T-helper 2 cell treated with Interferon-gamma antibody and Interleukin-4, amounts not matched to agents 5 μg/mL and 100 μg/mL, for 36 hours (primary cell): ENCODE measurements around the gene DIDO1.
A peak's percentile ranks its signal among the peaks of the same experiment; 100 is the strongest.

ENCODE experiments used
- DNase-seq: peaks from one replicate; pipeline ENCODE4 v3.0.0; 2021; ENCODE audit warnings: low spot score
- H3K27ac Mint-ChIP-seq: one replicate; pipeline ENCODE4 v1.8.0; 2021; ENCODE audit warnings: mild to moderate bottlenecking, mixed read lengths
- H3K27me3 Mint-ChIP-seq: one replicate; pipeline ENCODE4 v1.8.0; 2021; ENCODE audit warnings: low read depth, mixed read lengths
- H3K36me3 Mint-ChIP-seq: one replicate; pipeline ENCODE4 v1.8.0; 2021; ENCODE audit warnings: low read depth, mixed read lengths
- H3K4me1 Mint-ChIP-seq: one replicate; pipeline ENCODE4 v1.8.0; 2021; ENCODE audit warnings: low read depth, mixed read lengths
- H3K4me3 Mint-ChIP-seq: one replicate; pipeline ENCODE4 v1.8.0; 2022; ENCODE audit warnings: mild to moderate bottlenecking, moderate library complexity, mixed read lengths
- H3K9me3 Mint-ChIP-seq: one replicate; pipeline ENCODE4 v1.8.0; 2021; ENCODE audit warnings: mixed read lengths

Gene DIDO1

DNA sequence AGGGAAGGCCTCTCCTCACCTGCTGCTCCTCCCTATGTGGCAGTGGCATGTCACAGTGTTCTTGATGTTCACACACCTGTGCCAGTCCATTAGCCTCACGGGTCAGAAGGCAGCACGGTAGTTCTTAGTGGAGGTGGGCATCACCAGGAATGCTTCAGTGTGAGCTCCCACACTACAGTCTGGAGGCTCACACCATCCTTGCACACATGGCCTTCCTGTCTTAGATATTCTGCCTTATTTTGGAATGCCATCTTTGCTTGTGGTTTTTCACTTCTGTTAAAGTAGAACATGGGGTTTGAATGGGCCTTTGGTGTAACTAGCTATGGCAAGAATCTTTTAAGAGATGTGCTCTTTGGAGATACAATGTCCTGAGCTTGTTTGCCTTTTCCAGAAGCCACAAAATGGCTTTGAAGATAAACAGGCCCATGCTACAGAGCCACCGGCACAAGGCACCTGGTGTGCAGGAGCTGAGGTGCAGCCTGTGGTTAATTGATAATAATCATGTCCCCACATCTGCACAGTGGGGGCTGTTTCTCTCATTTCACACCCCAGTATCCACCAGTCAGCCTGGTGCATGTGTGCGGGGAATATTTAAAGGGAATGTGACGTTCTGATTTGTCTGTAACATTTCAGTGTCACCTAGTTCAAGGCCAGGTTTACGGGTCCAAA lies 23.0 kb upstream of the DIDO1 start:
- Mint-ChIP-seq H3K4me1 (peaks cover 8% of the 10 kb centered on the region), H3K27me3 (no peaks in the 10 kb centered on the region), H3K4me3 (no peak overlapping the region), H3K27ac (no peak overlapping the region), H3K36me3 (peaks cover 57% of the 10 kb centered on the region), H3K9me3 (no peaks in the 10 kb centered on the region)
- DNase-seq, result no peak

DNA sequence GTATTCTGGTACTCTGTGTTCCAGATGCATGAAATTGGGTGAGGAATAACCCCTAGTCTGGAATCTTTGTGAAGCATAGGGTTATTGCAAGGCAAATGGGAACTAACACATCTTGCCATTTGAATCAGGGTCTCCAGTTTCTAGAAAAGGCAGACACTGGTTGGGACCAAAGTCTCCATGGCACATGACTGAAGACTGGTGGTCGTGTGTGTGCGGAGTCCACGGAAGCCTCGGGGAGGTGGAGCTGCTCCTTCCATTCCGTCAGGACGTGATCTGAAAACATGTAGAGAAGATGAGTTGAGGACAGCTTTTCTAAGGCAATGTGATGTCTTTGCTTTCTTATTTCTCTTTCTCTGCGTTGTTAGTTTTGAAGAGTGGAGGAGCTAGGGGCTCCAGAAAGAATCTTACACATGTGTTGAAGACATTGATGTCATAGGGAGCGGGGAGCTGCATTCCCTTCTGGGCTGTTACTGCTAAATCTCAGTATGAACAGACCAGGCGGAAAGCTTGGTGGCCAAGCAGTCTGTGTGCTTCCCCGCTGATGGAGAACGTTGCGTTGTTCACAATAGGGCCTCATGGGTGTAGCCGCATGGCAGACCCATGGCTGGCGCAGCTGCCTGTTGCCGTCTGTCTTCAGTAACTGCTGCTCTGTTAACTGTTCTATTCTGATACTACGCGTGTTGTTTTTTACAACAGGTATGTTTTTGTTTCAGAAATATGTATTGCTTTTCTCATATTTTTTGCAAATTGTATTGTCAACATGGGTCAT lies 21.4 kb upstream of the DIDO1 start:
- Mint-ChIP-seq H3K4me3 (no peak overlapping the region), H3K9me3 (no peaks in the 10 kb centered on the region), H3K27me3 (no peaks in the 10 kb centered on the region), H3K27ac (no peak overlapping the region), H3K4me1 (peaks cover 3% of the 10 kb centered on the region), H3K36me3 (peaks cover 68% of the 10 kb centered on the region)
- DNase-seq, result no peak

DNA sequence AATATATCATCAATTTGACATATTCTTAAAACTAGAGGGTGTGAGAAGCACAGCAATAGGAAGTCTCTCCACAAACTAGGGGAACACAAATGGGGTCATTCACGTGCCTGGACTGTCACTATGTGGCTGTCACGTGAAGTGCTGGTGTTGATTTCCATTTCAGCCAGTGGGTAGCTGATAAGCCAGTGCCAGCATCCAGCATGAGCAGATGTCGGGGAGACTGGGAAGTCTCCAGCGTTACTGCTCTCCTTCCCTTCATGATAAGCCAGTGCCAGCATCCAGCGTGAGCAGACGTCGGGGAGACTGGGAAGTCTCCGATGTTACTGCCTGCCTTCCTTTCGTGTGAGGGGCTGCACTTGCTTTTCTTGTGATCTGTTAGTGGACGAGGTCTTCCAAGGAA lies 20.6 kb upstream of the DIDO1 start:
- Mint-ChIP-seq H3K27ac (no peak overlapping the region), H3K9me3 (no peaks in the 10 kb centered on the region), H3K4me3 (no peak overlapping the region), H3K4me1 (no peaks in the 10 kb centered on the region), H3K36me3 (peaks cover 69% of the 10 kb centered on the region), H3K27me3 (no peaks in the 10 kb centered on the region)
- no peak for DNase-seq

DNA sequence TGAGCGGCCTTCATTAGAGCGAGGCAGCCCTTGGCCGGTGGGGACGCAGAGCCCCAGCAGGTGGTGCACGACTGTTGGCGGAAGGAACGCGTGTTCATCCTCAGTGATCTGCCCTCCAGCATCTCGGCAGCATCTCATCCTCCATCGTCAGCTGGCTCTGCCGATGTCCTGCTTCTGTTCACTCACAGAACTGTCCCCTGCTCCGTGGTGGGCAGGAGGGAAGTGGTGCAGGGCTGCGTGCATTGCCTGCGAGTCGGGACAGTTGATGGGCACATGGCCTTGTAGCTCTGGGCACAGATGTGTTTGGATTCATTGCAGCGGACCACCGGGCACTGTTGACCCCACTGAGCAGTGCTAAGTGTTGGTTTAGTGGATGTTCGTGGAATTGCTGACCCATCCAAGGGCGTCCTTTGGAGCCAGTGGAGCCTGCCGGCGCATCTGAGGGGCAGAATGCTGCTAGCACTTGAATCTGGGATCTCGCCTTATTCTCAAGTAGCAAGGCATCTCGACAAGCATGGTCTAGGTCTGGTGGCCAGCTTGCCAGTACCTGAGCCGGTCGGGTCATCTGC lies 19.6 kb upstream of the DIDO1 start:
- Mint-ChIP-seq H3K27me3 (no peaks in the 10 kb centered on the region), H3K9me3 (no peaks in the 10 kb centered on the region), H3K36me3 (peaks cover 74% of the 10 kb centered on the region), H3K4me1 (peaks cover 5% of the 10 kb centered on the region), H3K27ac (no peak overlapping the region), H3K4me3 (no peak overlapping the region)
- DNase-seq, result no peak

DNA sequence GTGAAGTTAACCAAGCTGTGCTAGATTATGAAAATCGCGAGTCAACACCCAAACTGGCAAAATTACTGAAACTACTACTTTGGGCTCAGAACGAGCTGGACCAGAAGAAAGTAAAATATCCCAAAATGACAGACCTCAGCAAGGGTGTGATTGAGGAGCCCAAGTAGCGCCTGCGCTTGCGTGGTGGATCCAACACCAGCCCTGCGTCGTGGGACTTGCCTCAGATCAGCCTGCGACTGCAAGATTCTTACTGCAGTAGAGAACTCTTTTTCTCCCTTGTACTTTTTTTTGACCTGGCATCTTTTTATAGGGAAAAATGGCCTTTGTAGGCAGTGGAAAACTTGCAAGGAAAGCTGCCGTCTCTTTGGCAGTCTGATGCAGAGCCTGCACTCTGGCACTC lies 18.4 kb upstream of the DIDO1 start:
- DNase-seq, result no peak
- Mint-ChIP-seq H3K36me3 (peaks cover 63% of the 10 kb centered on the region), H3K27me3 (no peaks in the 10 kb centered on the region), H3K4me3 (no peak overlapping the region), H3K4me1 (peaks cover 8% of the 10 kb centered on the region), H3K27ac (no peak overlapping the region), H3K9me3 (no peaks in the 10 kb centered on the region)

DNA sequence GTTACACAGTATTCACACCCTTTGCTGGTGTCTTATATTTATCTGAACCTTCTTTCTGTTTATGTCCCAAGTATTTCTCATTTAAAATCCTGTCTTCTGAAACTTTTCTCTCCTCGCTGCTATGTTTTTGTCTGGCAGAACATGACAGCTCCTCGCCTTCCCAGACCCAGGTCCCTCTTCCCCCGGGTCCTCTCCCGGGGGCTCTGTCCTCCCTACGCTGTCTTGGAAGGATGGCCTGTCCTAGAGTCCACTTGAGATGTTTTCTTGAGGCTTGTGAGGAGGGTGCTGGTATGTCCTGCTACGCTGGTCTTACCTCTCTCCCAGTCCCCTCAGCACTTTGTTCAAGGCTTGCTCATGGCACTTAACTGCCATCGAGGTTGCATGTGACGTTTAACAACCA lies 17.9 kb upstream of the DIDO1 start:
- Mint-ChIP-seq H3K27ac (no peak overlapping the region), H3K4me3 (no peak overlapping the region), H3K4me1 (peaks cover 12% of the 10 kb centered on the region), H3K36me3 (peaks cover 62% of the 10 kb centered on the region), H3K9me3 (no peaks in the 10 kb centered on the region), H3K27me3 (no peaks in the 10 kb centered on the region)
- no peak for DNase-seq

DNA sequence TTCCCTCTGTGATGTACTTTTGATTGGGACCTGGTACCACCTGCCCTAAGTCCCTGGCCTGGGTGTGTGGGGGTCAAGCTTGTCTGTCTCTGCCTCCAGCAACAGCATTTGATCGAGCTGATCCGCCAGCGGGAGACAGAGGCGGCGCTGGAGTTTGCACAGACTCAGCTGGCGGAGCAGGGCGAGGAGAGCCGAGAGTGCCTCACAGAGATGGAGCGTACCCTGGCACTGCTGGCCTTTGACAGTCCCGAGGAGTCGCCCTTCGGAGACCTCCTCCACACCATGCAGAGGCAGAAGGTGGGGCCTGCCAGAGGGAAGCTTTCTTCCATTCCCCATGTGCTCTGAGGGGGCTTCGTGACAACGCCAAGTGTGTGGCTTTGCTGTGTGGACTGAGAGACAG lies 17.1 kb upstream of the DIDO1 start:
- H3K27ac Mint-ChIP-seq, result no peak overlapping the region
- no peak for DNase-seq
- H3K36me3 Mint-ChIP-seq, result peaks cover 56% of the 10 kb centered on the region
- no peaks in the 10 kb centered on the region for H3K27me3 Mint-ChIP-seq
- H3K4me1 Mint-ChIP-seq, result peaks cover 12% of the 10 kb centered on the region
- no peaks in the 10 kb centered on the region for H3K9me3 Mint-ChIP-seq
- no peak overlapping the region for H3K4me3 Mint-ChIP-seq

DNA sequence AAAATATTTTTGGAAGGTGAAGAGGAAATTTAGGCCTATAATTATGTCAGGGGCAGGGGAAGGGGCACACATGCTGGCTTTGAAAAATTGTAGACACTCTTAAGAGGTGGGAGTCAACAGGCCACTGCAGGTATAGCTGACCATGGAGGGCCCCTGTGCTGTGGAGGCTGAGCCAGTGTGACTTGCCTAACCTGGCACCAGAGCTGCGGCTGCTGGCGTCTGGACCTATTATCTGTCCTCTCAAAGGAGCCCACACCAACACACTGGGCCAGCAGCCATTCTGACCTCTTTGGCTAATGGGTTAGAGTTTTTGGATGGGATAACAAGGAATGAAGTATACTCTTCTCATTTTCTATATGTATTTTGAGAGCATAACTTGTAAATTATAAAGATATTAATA lies 16.2 kb upstream of the DIDO1 start:
- no peak for DNase-seq
- no peaks in the 10 kb centered on the region for H3K27me3 Mint-ChIP-seq
- peaks cover 12% of the 10 kb centered on the region for H3K4me1 Mint-ChIP-seq
- no peak overlapping the region for H3K27ac Mint-ChIP-seq
- peaks cover 48% of the 10 kb centered on the region for H3K36me3 Mint-ChIP-seq
- H3K4me3 Mint-ChIP-seq, result no peak overlapping the region
- no peaks in the 10 kb centered on the region for H3K9me3 Mint-ChIP-seq

DNA sequence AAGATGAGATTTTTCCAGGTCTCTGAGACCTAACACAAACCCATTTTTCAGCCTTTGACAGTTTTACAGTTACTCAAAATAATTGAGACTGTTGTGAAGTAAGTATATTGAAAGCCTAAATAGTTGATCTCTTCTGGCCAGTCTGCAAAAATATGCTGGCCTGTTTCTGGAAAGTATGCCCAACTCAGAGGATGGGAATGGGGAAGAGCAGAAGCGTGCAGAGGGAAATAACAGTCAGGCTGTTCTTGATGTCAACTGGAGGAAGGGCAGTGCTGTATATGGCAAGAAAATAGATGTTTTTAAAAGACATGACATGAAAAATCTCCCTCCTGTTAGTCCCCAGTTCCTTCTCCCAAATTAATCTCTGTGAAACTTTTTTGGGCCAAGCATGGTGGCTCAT lies 15.5 kb upstream of the DIDO1 start:
- Mint-ChIP-seq H3K27me3 (no peaks in the 10 kb centered on the region), H3K9me3 (no peaks in the 10 kb centered on the region), H3K4me3 (no peak overlapping the region), H3K27ac (no peak overlapping the region), H3K4me1 (peaks cover 16% of the 10 kb centered on the region), H3K36me3 (peaks cover 47% of the 10 kb centered on the region)
- DNase-seq, result no peak

DNA sequence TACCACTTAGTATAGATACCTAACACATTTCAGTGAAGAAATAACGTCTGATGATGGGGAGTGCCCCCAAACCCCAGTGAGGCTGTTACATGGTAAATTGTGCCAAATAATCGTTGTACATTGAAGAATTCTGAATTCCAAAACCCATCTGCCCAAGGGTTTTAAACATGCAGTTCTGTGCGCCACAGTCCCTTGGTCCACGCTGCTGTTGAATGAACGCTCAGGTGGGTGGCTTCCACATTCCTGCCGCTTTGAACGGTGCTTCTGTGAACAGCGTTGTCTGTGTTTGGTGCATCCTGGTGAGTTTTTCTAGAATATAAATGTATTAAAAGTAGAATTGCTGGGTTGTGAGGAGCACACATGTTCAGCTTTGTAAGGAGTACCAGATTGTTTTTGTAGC lies 14.6 kb upstream of the DIDO1 start:
- H3K27ac Mint-ChIP-seq, result no peak overlapping the region
- peaks cover 16% of the 10 kb centered on the region for H3K4me1 Mint-ChIP-seq
- H3K27me3 Mint-ChIP-seq, result no peaks in the 10 kb centered on the region
- H3K36me3 Mint-ChIP-seq, result peaks cover 41% of the 10 kb centered on the region
- no peak for DNase-seq
- no peak overlapping the region for H3K4me3 Mint-ChIP-seq
- no peaks in the 10 kb centered on the region for H3K9me3 Mint-ChIP-seq

DNA sequence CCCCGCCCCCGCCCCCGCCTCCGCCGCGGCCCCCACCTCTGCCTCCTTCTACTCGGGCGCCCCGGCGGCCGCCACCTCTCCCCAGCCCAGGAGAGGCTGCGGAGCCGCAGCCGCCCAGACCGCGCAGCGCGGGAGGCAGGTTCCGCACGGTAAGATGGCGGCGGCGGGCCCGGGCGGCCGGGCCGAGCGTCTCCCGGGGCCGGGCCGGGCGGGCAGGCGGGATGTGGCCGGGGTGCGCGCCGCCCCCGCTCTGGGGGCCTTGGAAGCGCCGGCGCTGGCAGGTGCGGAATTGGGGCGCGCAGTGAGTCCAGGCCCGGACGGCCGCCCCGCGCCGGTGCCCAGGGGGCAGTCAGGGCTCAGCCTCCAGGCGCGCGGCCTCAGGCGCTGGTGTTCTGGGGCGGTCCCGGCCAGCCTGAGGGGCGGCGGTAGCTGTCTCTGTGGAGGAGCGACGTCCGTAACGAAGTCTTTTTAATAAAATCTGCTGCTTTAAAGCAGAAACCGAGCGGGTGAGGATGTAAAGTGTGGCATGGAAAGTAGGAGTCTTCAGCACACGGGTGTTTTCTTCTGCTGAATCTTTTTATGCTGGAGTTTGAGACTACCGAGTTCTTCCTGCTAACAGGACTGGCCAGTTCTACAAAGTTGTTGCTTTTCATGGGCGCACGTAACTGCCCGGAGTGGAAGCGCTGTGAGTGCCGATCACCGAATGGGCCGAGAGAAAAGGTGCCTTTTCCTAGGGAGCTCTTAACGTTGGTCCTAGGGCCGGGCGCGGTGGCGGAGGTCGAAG lies 12.0 kb upstream of the DIDO1 start, which contains the start of gene GID8:
Gene GID8 (plus strand): TSS at position 43 of the 784 bp plus-strand sequence. CDS start 3,356 bp downstream, outside the sequence.
- H3K27me3 Mint-ChIP-seq, result no peaks in the 10 kb centered on the region
- H3K4me3 Mint-ChIP-seq, result peak within 1 kb of the TSS; percentile 95
- H3K4me1 Mint-ChIP-seq, result peaks cover 16% of the 10 kb centered on the region
- peak within 1 kb of the TSS; percentile 96 for H3K27ac Mint-ChIP-seq
- no peak for DNase-seq
- peaks cover 23% of the 10 kb centered on the region for H3K36me3 Mint-ChIP-seq
- H3K9me3 Mint-ChIP-seq, result no peaks in the 10 kb centered on the region

DNA sequence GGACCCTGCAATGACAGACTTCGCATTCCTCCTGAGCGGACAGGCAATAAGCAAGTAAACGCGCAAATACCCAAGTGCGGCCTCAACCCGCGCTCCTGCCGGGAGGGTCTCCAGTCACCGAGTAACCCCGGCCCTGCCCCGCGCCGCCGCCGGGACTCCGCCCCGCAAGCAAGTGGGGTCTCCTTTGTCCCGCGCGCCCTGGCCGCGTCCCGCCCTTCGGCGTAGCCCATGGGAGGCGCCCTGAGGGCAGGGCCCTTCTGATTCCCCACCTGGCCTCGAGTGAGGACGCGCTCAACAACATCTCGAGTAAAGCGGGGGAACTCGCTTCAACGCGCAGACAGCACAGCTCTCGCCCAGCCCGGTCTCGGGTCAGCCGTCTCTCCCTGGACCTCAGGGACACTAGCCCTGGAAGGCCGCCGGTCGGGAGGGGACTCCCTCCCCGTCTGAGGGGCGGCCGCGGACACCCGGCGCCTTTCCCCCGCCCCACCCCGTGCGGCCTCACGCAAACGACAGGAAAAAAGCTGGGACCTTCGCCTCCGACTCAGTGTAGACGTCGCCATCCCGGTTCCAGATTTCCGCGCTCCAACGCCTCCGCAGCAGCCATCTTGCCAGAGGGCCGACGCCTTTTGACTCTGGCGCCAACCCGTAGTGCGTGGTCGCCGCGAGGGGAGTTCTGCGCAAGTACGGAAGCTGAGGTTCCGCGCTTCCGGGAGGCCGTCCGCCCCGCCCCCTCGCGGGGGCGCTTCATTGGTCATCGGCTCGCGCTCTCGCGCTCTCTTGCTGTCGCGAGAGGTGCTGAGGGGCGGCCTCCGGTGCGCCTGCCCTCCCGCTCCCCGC lies 11.2 kb upstream of the DIDO1 start:
- Mint-ChIP-seq H3K36me3 (peaks cover 23% of the 10 kb centered on the region), H3K4me1 (peaks cover 21% of the 10 kb centered on the region), H3K9me3 (no peaks in the 10 kb centered on the region), H3K27me3 (no peaks in the 10 kb centered on the region), H3K4me3 (peak overlapping the region; percentile 95), H3K27ac (peak overlapping the region; percentile 96)
- DNase-seq, result peak; percentile 98

DNA sequence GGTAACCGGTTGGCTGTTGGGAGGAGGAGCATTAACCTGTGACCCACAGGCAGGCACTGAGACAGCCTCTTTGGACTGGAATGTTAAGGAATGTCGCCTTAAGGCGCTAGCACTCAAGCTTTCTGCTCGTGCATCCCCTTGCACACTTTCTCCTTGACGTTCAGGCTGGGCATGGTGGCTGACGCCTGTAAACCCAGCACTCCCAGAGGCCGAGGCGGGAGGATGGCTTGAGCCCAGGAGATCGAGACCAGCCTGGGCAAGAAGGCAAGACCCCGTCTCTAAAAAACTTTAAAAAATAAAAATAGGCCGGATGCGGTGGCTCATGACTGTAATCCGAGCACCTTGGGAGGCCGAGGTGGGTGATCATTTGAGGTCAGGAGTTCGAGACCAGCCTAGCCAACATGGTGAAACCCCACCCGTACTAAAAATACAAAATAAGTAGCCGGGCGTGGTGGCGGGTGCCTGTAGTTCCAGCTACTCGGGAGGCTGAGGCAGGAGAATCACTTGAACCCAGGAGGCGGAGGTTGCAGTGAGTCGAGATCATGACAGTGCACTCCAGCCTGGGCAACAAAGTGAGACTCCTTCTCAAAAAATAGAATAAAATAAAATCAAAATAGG lies 9.8 kb upstream of the DIDO1 start:
- H3K27me3 Mint-ChIP-seq, result no peaks in the 10 kb centered on the region
- no peaks in the 10 kb centered on the region for H3K9me3 Mint-ChIP-seq
- peak overlapping the region; percentile 95 for H3K4me3 Mint-ChIP-seq
- no peak for DNase-seq
- no peak overlapping the region for H3K27ac Mint-ChIP-seq
- peaks cover 16% of the 10 kb centered on the region for H3K36me3 Mint-ChIP-seq
- H3K4me1 Mint-ChIP-seq, result peaks cover 19% of the 10 kb centered on the region
